ENCODE results near the gene VRK1.
"Not testable (repeated sequence)": the region's sequence is repeated elsewhere in the genome, so short reads cannot be mapped to it uniquely, and the experiment has no call there.

VRK1 gene, protein sequence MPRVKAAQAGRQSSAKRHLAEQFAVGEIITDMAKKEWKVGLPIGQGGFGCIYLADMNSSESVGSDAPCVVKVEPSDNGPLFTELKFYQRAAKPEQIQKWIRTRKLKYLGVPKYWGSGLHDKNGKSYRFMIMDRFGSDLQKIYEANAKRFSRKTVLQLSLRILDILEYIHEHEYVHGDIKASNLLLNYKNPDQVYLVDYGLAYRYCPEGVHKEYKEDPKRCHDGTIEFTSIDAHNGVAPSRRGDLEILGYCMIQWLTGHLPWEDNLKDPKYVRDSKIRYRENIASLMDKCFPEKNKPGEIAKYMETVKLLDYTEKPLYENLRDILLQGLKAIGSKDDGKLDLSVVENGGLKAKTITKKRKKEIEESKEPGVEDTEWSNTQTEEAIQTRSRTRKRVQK

DNA sequence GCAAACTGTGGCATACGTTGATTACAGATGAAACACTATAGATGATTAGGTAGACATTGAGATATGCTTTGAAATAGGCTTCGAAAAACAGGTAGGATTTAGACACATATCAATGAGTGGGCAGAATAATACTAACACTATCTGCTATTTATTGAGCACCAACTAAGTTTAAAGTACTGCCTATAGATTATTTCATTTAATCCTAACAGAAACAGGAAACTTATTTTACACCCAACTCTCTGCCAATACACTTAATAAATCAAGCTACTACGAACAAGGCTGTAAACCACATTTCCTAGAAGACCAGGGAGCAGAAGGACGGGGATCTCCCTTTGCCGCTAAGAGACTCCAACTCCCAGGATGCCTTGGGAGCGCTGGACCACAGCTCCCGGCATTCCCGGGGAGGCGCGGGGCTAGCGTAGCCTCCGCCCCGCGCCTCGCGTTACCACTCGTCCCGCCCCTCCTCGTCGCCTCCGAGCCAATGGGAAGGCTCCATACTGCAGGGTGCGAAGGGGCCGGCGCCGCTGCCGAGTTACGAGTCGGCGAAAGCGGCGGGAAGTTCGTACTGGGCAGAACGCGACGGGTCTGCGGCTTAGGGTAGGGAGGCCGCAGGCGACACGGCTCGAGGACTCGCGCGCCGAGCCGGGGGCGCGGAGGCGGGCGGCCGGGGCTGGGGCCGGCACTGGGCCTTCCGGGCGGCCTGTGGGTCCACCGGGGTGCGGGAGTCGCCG lies at the start of gene VRK1:
VRK1 (plus strand) TSS at position 532 of the 731 bp plus-strand sequence. CDS start 36,090 bp downstream, outside the sequence.
- DNase-seq (ENCODE audit: low read depth in 3 of 3) = peak; percentile 91 to 94 (median 93)

- no peak for DNase-seq (ENCODE audit: low read depth in 3 of 3)
Observed at GRCh38 chr14:96747608-96748007, 49.6 kb upstream of the VRK1 start.

DNA sequence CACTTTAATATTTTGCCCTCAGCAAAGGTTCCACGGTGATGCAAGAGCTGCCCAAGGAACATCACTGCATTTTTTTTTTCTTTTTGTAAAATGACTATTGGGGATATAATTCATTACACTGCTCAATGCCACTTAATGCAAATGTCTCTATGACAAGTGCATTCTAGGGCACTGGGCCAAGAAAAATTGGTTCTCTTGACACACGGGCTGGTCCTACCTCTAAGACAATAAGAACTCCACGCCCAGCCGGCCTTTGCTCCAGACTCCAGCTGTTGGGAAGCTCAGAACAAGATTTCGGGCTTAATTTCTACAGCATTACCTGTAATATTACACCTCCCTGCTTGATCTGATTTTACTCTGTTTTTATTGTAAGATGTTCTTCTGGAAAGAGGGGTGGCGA lies 48.8 kb upstream of the VRK1 start:
- DNase-seq (ENCODE audit: low read depth in 3 of 3) = no peak

- no peak for DNase-seq (ENCODE audit: low read depth in 3 of 3)
Observed at GRCh38 chr14:96751505-96751904, 45.7 kb upstream of the VRK1 start.

DNA sequence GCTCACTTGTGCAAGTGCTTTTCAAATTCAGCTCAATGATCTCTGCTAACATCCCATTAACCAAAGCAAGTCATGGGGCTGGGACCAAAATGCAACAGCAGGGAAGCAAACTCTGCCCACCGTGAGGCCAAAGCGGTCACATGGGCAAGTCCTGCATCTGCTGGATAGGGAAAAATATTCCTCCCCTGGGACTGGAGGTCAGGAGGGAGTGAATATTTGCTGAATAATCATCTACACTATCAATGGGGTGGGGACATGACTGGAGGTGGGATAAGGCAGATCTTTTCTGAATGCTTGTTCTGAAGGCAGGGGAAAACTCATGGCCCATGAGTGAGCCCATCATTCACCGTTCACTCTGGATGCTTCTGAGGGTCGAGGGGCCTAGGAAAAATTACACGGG lies 45.1 kb upstream of the VRK1 start:
- no peak for DNase-seq (ENCODE audit: low read depth in 3 of 3)

GRCh38 chr14:96752594-96752993 lies 44.6 kb upstream of the VRK1 start:
- no peak for DNase-seq (ENCODE audit: low read depth in 3 of 3)

- no peak for DNase-seq (ENCODE audit: low read depth in 3 of 3)
Observed at GRCh38 chr14:96754162-96754844, 42.9 kb upstream of the VRK1 start.

DNA sequence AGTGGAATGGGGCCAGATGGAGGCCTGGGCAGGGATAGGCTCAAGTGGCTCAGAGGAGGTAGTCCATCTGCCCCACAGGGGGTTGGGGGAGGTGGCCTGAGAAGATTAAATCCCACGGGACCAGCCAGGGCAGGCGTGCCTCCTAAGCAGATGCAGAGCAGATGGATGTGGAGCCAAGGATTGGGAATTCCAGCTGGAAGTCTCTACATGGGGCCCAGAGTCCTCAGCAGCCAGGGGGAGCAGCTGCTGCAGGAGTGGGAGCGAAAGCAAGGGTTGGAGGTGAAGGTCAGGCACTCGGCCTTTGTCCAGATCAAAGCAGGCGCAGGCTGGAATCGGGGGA lies 42.4 kb upstream of the VRK1 start:
- DNase-seq (ENCODE audit: low read depth in 3 of 3) = no peak

- DNase-seq (ENCODE audit: low read depth in 3 of 3) = no peak
Observed at GRCh38 chr14:96756745-96757144, 40.4 kb upstream of the VRK1 start.

DNA sequence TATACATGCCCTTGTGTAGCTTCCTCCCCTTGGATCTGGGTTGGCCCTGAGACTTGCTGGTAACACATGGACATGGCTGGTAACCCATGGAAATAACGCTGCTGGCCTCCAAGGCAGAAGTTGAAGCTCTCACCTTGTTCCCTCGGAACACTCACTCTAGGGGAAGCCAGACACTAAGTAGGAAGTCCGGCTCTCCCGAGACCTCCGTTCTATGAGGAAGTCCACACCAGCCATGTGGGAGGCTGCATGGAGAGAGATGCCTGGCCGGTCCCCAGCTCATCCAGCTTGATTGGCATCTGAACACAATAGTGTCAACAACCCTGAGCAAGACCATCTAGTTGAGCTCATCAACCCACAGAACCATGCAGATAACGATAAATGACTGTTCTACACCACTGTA lies 39.7 kb upstream of the VRK1 start:
- DNase-seq (ENCODE audit: low read depth in 3 of 3) = no peak

DNA sequence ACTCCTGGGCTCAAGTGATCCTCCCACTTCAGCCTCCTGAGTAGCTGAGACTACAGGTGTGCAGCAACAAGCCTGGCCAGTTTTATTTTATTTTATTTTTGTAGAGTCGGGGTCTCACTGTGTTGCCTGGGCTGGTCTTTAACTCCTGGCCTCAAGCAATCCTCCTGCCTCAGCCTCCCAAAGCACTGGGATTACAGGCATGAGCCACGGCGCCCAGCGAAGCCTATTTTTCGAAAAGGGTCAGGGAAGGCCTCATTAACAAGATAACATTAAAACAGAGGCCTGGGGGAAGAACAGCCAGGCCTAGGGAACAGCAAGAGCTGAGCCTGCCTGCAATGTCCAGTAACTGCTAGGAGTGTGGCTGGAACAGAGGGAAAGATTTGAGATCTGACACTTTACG lies 36.1 kb upstream of the VRK1 start:
- DNase-seq (ENCODE audit: low read depth in 3 of 3) = no peak

GRCh38 chr14:96762650-96763049 lies 34.5 kb upstream of the VRK1 start:
- no peak for DNase-seq (ENCODE audit: low read depth in 3 of 3)

- no peak for DNase-seq (ENCODE audit: low read depth in 3 of 3)
Observed at GRCh38 chr14:96764012-96764411, 33.2 kb upstream of the VRK1 start.

DNA sequence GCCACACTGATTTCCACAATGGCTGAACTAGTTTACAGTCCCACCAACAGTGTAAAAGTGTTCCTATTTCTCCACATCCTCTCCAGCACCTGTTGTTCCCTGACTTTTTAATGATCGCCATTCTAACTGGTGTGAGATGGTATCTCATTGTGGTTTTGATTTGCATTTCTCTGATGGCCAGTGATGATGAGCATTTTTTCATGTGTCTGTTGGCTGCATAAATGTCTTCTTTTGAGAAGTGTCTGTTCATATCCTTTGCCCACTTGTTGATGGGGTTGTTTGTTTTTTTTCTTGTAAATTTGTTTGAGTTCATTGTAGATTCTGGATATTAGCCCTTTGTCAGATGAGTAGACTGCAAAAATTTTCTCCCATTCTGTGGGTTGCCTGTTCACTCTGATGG lies 32.0 kb upstream of the VRK1 start:
- not testable (repeated sequence) for DNase-seq (ENCODE audit: low read depth in 3 of 3)

DNA sequence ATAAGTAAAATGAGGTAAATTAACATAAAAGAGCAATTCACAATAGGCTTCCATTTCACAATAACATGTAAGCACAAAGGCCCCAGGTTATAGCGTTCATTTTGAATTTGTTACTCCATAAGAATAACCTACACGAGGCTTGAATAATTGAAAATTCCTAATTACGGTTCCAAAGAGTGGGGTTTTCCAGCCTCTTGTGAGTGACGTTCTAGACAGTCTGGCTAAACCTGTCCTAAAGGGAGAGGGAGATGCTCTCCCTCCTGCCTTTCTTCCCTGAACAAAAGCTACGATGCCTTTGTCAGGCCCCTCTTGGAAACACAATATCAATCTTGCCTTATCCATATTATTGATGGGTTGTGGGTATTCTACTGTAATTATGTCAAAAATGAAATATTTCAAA lies 24.3 kb upstream of the VRK1 start:
- no peak for DNase-seq (ENCODE audit: low read depth in 3 of 3)

DNA sequence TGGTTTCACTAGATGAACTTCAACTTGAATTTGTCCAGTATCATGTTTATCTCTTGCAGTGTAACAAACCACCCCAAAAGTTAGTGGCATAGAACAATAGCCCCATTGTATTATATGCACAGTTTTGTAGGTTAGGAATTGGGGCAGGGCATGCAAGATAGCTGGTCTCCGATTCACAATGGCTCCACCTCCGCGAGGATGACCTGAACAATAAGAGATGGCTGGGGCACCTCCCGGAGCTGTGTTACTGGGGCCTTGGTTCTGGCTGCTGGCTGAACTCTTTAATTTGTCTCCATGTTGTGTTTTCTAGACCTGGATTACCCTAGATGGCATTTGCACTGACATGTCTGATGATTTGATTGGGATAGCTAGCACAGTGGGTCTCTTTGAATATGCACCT lies 20.4 kb upstream of the VRK1 start:
- no peak for DNase-seq (ENCODE audit: low read depth in 3 of 3)

DNA sequence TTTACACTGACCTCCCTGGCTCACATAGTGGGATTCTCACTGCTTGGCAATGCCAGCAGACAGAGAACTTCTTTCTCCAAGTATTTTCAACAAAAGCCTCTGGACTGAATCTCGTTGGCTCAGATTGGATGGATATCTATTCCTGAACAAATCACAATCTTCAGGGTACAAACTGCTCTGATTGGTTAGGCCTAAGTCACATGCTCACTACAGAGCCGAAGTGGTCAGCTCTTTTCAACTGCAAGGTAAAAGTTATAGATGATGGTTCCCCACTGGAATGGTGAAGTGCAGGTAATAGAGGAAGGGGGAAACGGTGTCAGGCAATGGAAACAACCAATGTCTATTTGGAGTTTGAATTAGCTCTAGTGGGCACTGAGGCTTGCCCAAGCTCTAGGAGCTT lies 16.7 kb upstream of the VRK1 start:
- no peak for DNase-seq (ENCODE audit: low read depth in 3 of 3)

GRCh38 chr14:96781371-96781770 lies 15.8 kb upstream of the VRK1 start:
- DNase-seq (ENCODE audit: low read depth in 3 of 3) = no peak

DNA sequence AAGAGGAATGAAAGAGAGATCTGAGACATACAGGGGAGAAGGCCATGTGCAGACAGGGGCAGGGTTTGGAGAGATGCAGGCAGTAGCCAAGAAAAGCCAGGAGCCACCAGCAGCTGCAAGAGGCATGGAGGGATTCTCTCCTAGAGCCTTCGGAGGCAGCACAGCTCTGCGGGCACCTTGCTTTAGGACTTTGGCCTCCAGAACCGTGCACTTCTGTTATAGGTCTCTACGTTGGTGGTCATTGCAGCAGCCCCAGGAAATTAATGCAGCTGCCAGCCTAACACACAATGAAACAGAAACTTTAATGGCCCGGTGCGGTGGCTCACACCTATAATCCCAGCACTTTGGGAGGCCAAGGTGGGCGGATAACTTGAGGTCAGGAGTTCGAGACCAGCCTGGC lies 14.7 kb upstream of the VRK1 start:
- DNase-seq (ENCODE audit: low read depth in 3 of 3) = no peak

- DNase-seq (ENCODE audit: low read depth in 3 of 3) = no peak
Observed at GRCh38 chr14:96783043-96783914, 13.9 kb upstream of the VRK1 start.

- no peak for DNase-seq (ENCODE audit: low read depth in 3 of 3)
Observed at GRCh38 chr14:96783915-96784224, 13.3 kb upstream of the VRK1 start.

GRCh38 chr14:96790186-96790585 lies 7.0 kb upstream of the VRK1 start:
- no peak for DNase-seq (ENCODE audit: low read depth in 3 of 3)

All from stimulated activated CD4-positive, alpha-beta T cell treated with anti-CD3 and anti-CD28 coated beads, TNF-alpha, amount 100 ng/mL, for 4 hours (primary cell).